MM.1S (cell line): ENCODE measurements around the gene LMBRD1.
A peak's percentile ranks its signal among the peaks of the same experiment; 100 is the strongest.
"Not testable (repeated sequence)": the region's sequence is repeated elsewhere in the genome, so short reads cannot be mapped to it uniquely, and the experiment has no call there.

Source experiments
- DNase-seq: peaks from one replicate; pipeline ENCODE4 v3.0.0-alpha.2; 2015
- H2AFZ ChIP-seq: fragments of 300-600 bp; sonication (generic); 2 replicates; pipeline ENCODE4 v1.6.0; 2016; ENCODE audit warnings: antibody characterized with exemption, low read length
- H3F3A ChIP-seq: fragments of 300-600 bp; sonication (generic); 2 replicates; pipeline ENCODE4 v1.6.1; 2016; ENCODE audit warnings: mild to moderate bottlenecking, antibody characterized with exemption, low read length, moderate library complexity, mixed read lengths; ENCODE audit not compliant: insufficient read depth
- H3K27ac ChIP-seq: fragments of 300-600 bp; sonication (generic); 2 replicates; pipeline ENCODE4 v1.5.1; 2016; ENCODE audit warnings: mild to moderate bottlenecking, low read length
- H3K27me3 ChIP-seq: fragments of 300-600 bp; sonication (generic); replicated peaks from 2 replicates; pipeline ENCODE4 v1.6.0; 2016; ENCODE audit warnings: low read length; ENCODE audit not compliant: insufficient read depth
- H3K36me3 ChIP-seq: fragments of 300-600 bp; sonication (generic); replicated peaks from 2 replicates; pipeline ENCODE4 v1.6.1; 2016; ENCODE audit warnings: mild to moderate bottlenecking, low read length, mixed read lengths; ENCODE audit not compliant: insufficient read depth
- H3K4me1 ChIP-seq: fragments of 300-600 bp; sonication (generic); 2 replicates; pipeline ENCODE4 v1.6.1; 2016; ENCODE audit warnings: low read length, mixed read lengths
- H3K4me2 ChIP-seq: fragments of 300-600 bp; sonication (generic); 2 replicates; pipeline ENCODE4 v1.6.0; 2016; ENCODE audit warnings: low read depth, low read length
- H3K4me3 ChIP-seq: fragments of 300-600 bp; sonication (generic); 2 replicates; pipeline ENCODE4 v1.5.1; 2016; ENCODE audit warnings: low read length, mixed read lengths
- H3K79me2 ChIP-seq: fragments of 300-600 bp; sonication (generic); 2 replicates; pipeline ENCODE4 v1.6.1; 2016; ENCODE audit warnings: mixed run types, low read length, mixed read lengths
- H3K9ac ChIP-seq: fragments of 300-600 bp; sonication (generic); 2 replicates; pipeline ENCODE4 v1.6.1; 2016; ENCODE audit warnings: low read length, mixed read lengths
- H3K9me2 ChIP-seq: fragments of 300-600 bp; sonication (generic); replicated peaks from 2 replicates; pipeline ENCODE4 v1.6.1; 2016; ENCODE audit warnings: mild to moderate bottlenecking, low read length, mixed read lengths; ENCODE audit not compliant: insufficient read depth
- H3K9me3 ChIP-seq: fragments of 300-600 bp; sonication (generic); replicated peaks from 2 replicates; pipeline ENCODE4 v1.6.1; 2016; ENCODE audit warnings: mild to moderate bottlenecking, low read length, mixed read lengths; ENCODE audit not compliant: insufficient read depth
- H4K20me1 ChIP-seq: fragments of 300-600 bp; sonication (generic); 2 replicates; pipeline ENCODE4 v1.6.1; 2016; ENCODE audit warnings: mild to moderate bottlenecking, low read length, moderate library complexity, mixed read lengths; ENCODE audit not compliant: insufficient read depth
- EZH2 ChIP-seq: fragments of 300-600 bp; sonication (generic); optimal IDR thresholded peaks from 2 replicates; pipeline ENCODE3; 2017; ENCODE audit warnings: low read depth, mild to moderate bottlenecking, antibody characterized with exemption, low read length, mixed read lengths
- EZH2phosphoT487 ChIP-seq: fragments of 300-600 bp; sonication (generic); IDR thresholded peaks from 2 replicates; pipeline ENCODE4 v1.6.1; 2018; ENCODE audit warnings: antibody characterized with exemption, low read length
- TF ChIP-seq, protein P1 (sequence below): fragments of 300-600 bp; sonication (generic); IDR thresholded peaks from 2 replicates; pipeline ENCODE4 v1.5.1; 2016; ENCODE audit warnings: antibody characterized with exemption, low read length, mixed read lengths

Gene LMBRD1

DNA sequence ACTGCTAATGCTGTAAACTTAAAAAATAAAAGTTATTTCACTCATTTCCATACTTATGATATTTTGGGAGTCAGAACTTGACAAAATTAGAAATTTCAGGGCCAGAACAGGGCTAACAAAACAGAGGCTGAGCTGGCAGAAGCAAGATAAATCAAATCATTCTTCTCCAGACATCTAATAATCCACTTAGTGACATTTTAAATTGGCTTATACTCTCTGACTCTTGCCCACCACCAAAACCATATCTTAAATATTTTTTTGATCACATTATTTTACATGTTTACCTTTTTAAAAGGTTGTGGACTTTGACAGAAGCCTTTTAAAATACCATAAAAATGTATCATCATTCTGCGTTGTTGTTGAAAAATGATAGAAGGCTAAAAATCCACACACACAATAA lies 116.5 kb downstream of the LMBRD1 start:
- Histone ChIP-seq H3K4me1 (no peaks in the 10 kb centered on the region), H3K79me2 (no peaks in the 10 kb centered on the region), H3K36me3 (no peaks in the 10 kb centered on the region), H4K20me1 (no peaks in the 10 kb centered on the region), H3K4me2 (no peak overlapping the region), H3K27me3 (no peaks in the 10 kb centered on the region), H3K9me3 (no peaks in the 10 kb centered on the region), H3K27ac (no peak overlapping the region), H3K4me3 (no peak overlapping the region), H2AFZ (no peak overlapping the region), H3F3A (no peaks in the 10 kb centered on the region), H3K9ac (no peak overlapping the region), H3K9me2 (no peaks in the 10 kb centered on the region)
- DNase-seq = no peak
- TF ChIP-seq, protein P1, sequence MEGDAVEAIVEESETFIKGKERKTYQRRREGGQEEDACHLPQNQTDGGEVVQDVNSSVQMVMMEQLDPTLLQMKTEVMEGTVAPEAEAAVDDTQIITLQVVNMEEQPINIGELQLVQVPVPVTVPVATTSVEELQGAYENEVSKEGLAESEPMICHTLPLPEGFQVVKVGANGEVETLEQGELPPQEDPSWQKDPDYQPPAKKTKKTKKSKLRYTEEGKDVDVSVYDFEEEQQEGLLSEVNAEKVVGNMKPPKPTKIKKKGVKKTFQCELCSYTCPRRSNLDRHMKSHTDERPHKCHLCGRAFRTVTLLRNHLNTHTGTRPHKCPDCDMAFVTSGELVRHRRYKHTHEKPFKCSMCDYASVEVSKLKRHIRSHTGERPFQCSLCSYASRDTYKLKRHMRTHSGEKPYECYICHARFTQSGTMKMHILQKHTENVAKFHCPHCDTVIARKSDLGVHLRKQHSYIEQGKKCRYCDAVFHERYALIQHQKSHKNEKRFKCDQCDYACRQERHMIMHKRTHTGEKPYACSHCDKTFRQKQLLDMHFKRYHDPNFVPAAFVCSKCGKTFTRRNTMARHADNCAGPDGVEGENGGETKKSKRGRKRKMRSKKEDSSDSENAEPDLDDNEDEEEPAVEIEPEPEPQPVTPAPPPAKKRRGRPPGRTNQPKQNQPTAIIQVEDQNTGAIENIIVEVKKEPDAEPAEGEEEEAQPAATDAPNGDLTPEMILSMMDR = no peak
- TF ChIP-seq EZH2phosphoT487 (no peak), EZH2 (no peak)

DNA sequence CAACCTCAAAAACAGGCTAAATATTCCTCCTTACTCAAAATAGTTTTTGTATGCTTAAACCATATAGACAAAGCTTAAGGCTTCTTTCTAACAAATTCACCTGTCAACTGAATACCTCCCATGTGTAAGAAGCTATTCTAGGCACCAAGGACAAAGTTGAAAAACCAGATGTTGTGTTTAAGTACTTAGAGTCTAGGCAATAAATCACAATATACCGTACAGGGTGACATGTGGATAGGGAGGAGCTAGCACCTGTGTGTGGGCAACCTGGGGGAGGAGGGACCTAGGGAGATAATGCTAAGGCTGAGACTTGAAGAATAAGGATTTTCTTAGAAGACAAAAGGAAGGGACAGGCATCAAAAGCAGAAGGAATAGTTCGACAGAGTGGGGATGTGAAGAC lies 123.5 kb downstream of the LMBRD1 start:
- Histone ChIP-seq H3K9ac (no peak overlapping the region), H3K36me3 (no peaks in the 10 kb centered on the region), H3K27ac (peak overlapping the region; percentile 36; the same call in 1 of the 2 replicates), H3K4me2 (0 out of 2 replicates have a peak overlapping the region, but pooled peaks have one; percentile 14), H3F3A (no peaks in the 10 kb centered on the region; the same call in 1 of the 2 replicates), H2AFZ (no peak overlapping the region), H3K9me2 (no peaks in the 10 kb centered on the region), H3K27me3 (no peaks in the 10 kb centered on the region), H3K79me2 (no peaks in the 10 kb centered on the region), H4K20me1 (no peaks in the 10 kb centered on the region), H3K4me1 (peaks cover 15% of the 10 kb centered on the region), H3K4me3 (no peak overlapping the region), H3K9me3 (no peaks in the 10 kb centered on the region)
- TF ChIP-seq EZH2phosphoT487 (no peak), EZH2 (no peak)
- TF ChIP-seq, protein P1 = no peak
- DNase-seq = peak; percentile 66

DNA sequence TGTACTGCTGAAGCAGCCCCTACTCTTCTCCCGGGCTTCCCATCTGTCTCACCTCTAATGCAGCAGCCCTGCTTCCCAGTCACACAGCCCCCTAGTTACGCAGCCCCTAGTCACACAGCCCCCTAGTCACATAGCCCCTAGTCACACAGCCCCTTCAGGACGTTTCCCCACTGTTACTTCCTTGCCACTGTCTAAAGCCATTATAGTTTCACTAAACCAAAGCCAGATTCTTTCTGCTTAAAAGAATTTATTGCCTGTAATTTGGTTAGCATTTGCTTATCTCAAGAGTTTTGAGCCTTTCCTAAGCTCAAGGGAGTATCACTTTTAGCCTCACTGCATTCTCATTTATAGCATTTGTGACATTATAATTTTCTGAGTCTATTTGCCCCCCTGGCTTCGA lies 127.9 kb downstream of the LMBRD1 start:
- H3K4me1 ChIP-seq = peaks cover 13% of the 10 kb centered on the region
- no peak overlapping the region for H3K4me2 ChIP-seq
- no peaks in the 10 kb centered on the region for H4K20me1 ChIP-seq
- H3K9me2 ChIP-seq = no peaks in the 10 kb centered on the region
- TF ChIP-seq EZH2phosphoT487 (no peak), EZH2 (no peak)
- TF ChIP-seq, protein P1 = no peak
- H3K9ac ChIP-seq = no peak overlapping the region
- no peaks in the 10 kb centered on the region for H3K79me2 ChIP-seq
- no peak overlapping the region for H3K27ac ChIP-seq
- DNase-seq = no peak
- no peak overlapping the region for H2AFZ ChIP-seq
- no peaks in the 10 kb centered on the region for H3K36me3 ChIP-seq
- no peaks in the 10 kb centered on the region for H3F3A ChIP-seq
- H3K4me3 ChIP-seq = no peak overlapping the region
- no peaks in the 10 kb centered on the region for H3K27me3 ChIP-seq
- no peaks in the 10 kb centered on the region for H3K9me3 ChIP-seq

DNA sequence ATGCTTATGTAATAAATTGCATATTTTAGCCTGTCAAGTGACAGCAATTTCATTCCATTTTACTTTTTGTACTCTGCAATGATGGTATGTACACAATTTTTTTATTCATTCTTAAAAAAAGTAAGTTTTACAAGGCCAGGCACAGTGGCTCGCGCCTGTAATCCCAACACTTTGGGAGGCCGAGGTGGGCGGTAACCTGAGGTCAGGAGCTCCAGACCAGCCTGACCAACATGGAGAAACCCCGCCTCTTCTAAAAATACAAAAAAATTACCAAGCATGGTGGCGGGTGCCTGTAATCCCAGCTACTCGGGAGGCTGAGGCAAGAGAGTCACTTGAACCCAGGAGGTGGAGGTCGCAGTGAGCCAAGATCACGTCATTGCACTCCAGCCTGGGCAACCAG lies 130.0 kb downstream of the LMBRD1 start:
- not testable (repeated sequence) for H3K4me2 ChIP-seq, H3K4me3 ChIP-seq, H4K20me1 ChIP-seq, H3K79me2 ChIP-seq, H3K9me3 ChIP-seq, H3K9me2 ChIP-seq, H3K9ac ChIP-seq, DNase-seq, H3K27me3 ChIP-seq, H2AFZ ChIP-seq, H3K27ac ChIP-seq, H3F3A ChIP-seq, H3K4me1 ChIP-seq, H3K36me3 ChIP-seq
